Mesothelial cell of epicardium (in vitro differentiated cells): ENCODE data around the gene KCNJ16. TPM values are rescaled to one million over a fixed set of nuclear protein-coding genes. Genes with fewer than 3 reads are reported as not detected.

Experiments
- DNase-seq, 2 experiments: peaks; one replicate each; pipeline ENCODE4 v3.0.0; 2021; ENCODE audit warnings: low spot score in 2 of 2; ENCODE audit not compliant: unreplicated experiment in 2 of 2
- H3K27ac Mint-ChIP-seq: 2 replicates; pipeline ENCODE4 v1.8.0; 2021; ENCODE audit warnings: mixed read lengths
- H3K27me3 Mint-ChIP-seq: 2 replicates; pipeline ENCODE4 v1.8.0; 2021; ENCODE audit warnings: low read depth, mixed read lengths
- H3K36me3 Mint-ChIP-seq: 2 replicates; pipeline ENCODE4 v1.8.0; 2021; ENCODE audit warnings: mixed read lengths
- H3K4me1 Mint-ChIP-seq: 2 replicates; pipeline ENCODE4 v1.8.0; 2021; ENCODE audit warnings: mixed read lengths
- H3K4me3 Mint-ChIP-seq: 2 replicates; pipeline ENCODE4 v1.8.0; 2021; ENCODE audit warnings: mild to moderate bottlenecking, moderate library complexity, mixed read lengths
- H3K9me3 Mint-ChIP-seq: 2 replicates; pipeline ENCODE4 v1.8.0; 2021; ENCODE audit warnings: mixed read lengths
- total RNA-seq: library from RNA; stranded (reverse); gene quantifications from 3 replicates; pipeline ENCODE4 v1.2.1, GENCODE V29; 2021
- TF ChIP-seq, protein P1 (sequence below): fragments of 200-600 bp; sonication (generic); IDR thresholded peaks from one replicate; pipeline ENCODE4 v1.5.0; 2021; ENCODE audit warnings: antibody characterized with exemption; ENCODE audit not compliant: unreplicated experiment

KCNJ16 gene
- total RNA-seq, 1 donor from 2014 or later: 0.18 TPM

GRCh38 chr17:70081885-70082284, 6.9 kb downstream of the KCNJ16 start:
- Mint-ChIP-seq H3K4me1 (peaks cover 6% of the 10 kb centered on the region), H3K9me3 (no peaks in the 10 kb centered on the region)

DNA sequence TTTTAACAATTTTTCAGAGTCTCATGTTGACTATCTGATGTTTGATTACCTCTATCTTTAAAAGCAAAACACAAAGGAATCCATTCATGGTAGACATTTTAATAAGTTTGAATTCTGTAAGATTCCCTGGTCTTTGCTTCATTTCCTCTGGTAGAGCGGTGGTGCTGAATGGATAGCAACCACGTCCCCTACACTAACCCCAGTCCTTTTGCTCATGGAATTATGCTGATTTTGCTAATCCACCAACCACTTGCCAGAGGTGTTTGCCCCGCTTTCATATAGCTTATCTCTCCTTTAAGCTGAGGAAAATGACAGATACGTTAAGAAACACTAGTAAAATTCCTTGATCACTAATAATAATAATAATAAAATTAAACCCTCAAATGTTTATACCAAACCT, 9.5 kb downstream of the KCNJ16 start:
- Mint-ChIP-seq H3K4me3 (no peak overlapping the region), H3K36me3 (no peaks in the 10 kb centered on the region), H3K4me1 (peaks cover 5% of the 10 kb centered on the region), H3K9me3 (no peaks in the 10 kb centered on the region), H3K27me3 (no peaks in the 10 kb centered on the region), H3K27ac (no peak overlapping the region)
- DNase-seq: no peak
- TF ChIP-seq, protein P1, sequence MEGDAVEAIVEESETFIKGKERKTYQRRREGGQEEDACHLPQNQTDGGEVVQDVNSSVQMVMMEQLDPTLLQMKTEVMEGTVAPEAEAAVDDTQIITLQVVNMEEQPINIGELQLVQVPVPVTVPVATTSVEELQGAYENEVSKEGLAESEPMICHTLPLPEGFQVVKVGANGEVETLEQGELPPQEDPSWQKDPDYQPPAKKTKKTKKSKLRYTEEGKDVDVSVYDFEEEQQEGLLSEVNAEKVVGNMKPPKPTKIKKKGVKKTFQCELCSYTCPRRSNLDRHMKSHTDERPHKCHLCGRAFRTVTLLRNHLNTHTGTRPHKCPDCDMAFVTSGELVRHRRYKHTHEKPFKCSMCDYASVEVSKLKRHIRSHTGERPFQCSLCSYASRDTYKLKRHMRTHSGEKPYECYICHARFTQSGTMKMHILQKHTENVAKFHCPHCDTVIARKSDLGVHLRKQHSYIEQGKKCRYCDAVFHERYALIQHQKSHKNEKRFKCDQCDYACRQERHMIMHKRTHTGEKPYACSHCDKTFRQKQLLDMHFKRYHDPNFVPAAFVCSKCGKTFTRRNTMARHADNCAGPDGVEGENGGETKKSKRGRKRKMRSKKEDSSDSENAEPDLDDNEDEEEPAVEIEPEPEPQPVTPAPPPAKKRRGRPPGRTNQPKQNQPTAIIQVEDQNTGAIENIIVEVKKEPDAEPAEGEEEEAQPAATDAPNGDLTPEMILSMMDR: no peak

More at GRCh38 chr17:70081885-70082284, 6.9 kb downstream of the KCNJ16 start:
- TF ChIP-seq, protein P1: no peak
- Mint-ChIP-seq H3K4me3 (no peak overlapping the region), H3K27ac (no peak overlapping the region), H3K36me3 (no peaks in the 10 kb centered on the region), H3K27me3 (no peaks in the 10 kb centered on the region)
- no peak for DNase-seq

- Mint-ChIP-seq H3K27ac (no peak overlapping the region), H3K4me3 (no peak overlapping the region), H3K9me3 (no peaks in the 10 kb centered on the region), H3K4me1 (peaks cover 21% of the 10 kb centered on the region), H3K27me3 (no peaks in the 10 kb centered on the region), H3K36me3 (no peaks in the 10 kb centered on the region)
- TF ChIP-seq, protein P1: no peak
- DNase-seq: no peak
Measured at GRCh38 chr17:70086516-70086915, 11.5 kb downstream of the KCNJ16 start.

DNA sequence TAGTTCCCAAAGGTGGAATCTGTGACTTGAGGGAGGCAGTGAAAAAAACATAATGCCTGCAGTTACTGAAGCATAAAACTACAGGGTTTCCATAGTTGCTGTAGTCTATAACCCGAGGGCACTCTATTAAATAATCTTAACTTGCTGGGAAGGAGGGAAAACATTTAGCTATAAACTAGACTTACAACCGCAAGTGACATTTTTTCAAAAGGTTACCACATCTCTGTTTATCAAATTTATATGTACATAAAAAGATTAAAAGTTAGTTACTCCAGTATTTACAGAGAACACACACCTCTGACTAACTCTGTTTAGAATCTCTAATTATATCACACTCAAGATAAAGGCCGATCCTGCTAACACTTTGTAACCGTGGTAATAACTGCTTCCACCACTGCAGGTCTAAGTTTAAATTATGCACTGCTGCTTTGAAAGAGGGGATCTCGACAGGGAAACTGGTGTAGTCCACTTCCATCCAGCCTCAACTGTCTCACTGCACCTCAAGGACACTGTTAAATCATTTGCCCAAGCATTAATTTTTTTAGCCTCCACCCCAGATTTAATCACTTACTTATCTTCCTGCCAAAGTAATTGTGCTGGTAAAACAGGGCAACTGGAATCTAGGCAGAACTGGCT, 14.6 kb downstream of the KCNJ16 start:
- Mint-ChIP-seq H3K4me3 (no peak overlapping the region), H3K9me3 (no peaks in the 10 kb centered on the region), H3K36me3 (no peaks in the 10 kb centered on the region), H3K27ac (peak overlapping the region; percentile 47), H3K27me3 (no peaks in the 10 kb centered on the region), H3K4me1 (peaks cover 41% of the 10 kb centered on the region)
- TF ChIP-seq, protein P1: no peak
- no peak for DNase-seq

DNA sequence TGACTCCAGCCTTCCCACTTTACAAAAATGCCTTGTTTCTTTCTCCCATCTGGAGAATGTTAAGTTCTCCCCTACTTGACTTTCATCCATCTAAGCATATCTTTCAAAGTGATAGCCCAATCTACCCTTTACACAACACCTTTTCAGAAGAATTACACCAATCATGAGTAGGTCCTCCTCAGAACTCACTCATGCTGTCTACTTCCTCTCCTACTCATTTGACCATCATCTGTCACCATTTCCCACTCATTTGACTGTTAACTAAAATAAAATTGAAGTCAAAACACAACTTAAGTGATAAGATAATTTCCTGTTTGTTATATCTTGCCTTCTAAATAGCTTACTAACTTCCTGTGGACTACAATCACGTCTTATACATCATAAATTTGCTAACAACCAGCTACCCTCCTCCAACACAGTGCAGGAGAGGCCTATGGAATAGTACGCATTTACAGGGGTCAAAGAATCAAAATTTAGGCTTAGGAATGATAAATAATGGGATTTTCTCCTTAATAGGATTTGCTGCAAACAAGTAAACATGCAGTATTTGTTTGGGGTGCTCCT, 16.1 kb downstream of the KCNJ16 start:
- no peaks in the 10 kb centered on the region for H3K27me3 Mint-ChIP-seq
- no peak overlapping the region for H3K4me3 Mint-ChIP-seq
- H3K4me1 Mint-ChIP-seq: peaks cover 41% of the 10 kb centered on the region
- TF ChIP-seq, protein P1: no peak
- no peaks in the 10 kb centered on the region for H3K36me3 Mint-ChIP-seq
- no peak for DNase-seq
- no peaks in the 10 kb centered on the region for H3K9me3 Mint-ChIP-seq
- no peak overlapping the region for H3K27ac Mint-ChIP-seq

DNA sequence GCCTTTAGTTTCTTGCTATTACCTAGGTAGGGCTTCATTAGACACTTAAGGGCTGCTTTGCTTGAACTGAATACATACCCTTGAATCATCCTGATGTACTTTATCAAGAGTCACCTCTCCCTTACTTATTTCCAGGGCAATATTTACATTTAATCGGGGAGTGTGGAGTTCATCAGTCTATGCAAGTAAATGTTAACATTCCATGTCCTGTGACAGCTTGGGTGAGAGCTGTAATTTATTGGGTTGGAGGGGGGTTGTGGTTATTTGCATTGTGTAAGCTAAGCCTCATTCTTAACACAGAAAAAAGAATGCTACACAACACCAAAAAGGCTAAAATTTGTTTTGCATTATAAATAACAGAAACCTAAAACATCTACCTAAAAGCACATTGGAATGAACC, 16.7 kb downstream of the KCNJ16 start:
- H3K27ac Mint-ChIP-seq: no peak overlapping the region
- DNase-seq: no peak
- peaks cover 41% of the 10 kb centered on the region for H3K4me1 Mint-ChIP-seq
- H3K4me3 Mint-ChIP-seq: no peak overlapping the region
- H3K36me3 Mint-ChIP-seq: no peaks in the 10 kb centered on the region
- TF ChIP-seq, protein P1: no peak
- H3K27me3 Mint-ChIP-seq: no peaks in the 10 kb centered on the region
- H3K9me3 Mint-ChIP-seq: no peaks in the 10 kb centered on the region
